Measurements from ENCODE around the gene GDF11. TPM values are rescaled to one million over a fixed set of nuclear protein-coding genes. Genes with fewer than 3 reads are reported as not detected.

Gene GDF11
- total and polyA plus RNA-seq, 2 of the 8 experiments (the other 6 are each of a cell fraction or from before 2014, with no cell fraction given) = 12.1 to 15.1 TPM

GRCh38 chr12:55695349-55695748 is 47.6 kb upstream of the GDF11 start:
- WGBS, 2 experiments (ENCODE audit: extremely low coverage in 1 of 2, insufficient coverage in 1 of 2, insufficient read length in 1 of 2, insufficient replicate concordance in 2 of 2, low coverage in 1 of 2, low lambda C conversion rate in 2 of 2, missing lambda C conversion rate in 1 of 2) = 76% methylated on average over 5 of the region's 7 CpGs; no CpG with 5 or more reads in 1 of the 2 experiments
- H3K14ac ChIP-seq (ENCODE audit: insufficient read length) = no peak overlapping the region
- H4K91ac ChIP-seq (replicated peaks; ENCODE audit: insufficient read length, low read length) = no peak overlapping the region
- no peak for FAIRE-seq
- no peak overlapping the region for H3K23ac ChIP-seq (ENCODE audit: insufficient read length)
- H2AK5ac ChIP-seq (ENCODE audit: low read depth, low read length) = no peak overlapping the region
- H3K4me1 ChIP-seq (replicated peaks in 1 of 4; ENCODE audit: control insufficient read depth in 3 of 4, insufficient read depth in 4 of 4, low read length in 3 of 4) = no peaks in the 10 kb centered on the region
- no peak overlapping the region for H3K27ac ChIP-seq (ENCODE audit: low read depth, low read length)
- no peak overlapping the region for H3K4ac ChIP-seq (replicated peaks; ENCODE audit: insufficient read length, low read depth, low read length)
- no peak overlapping the region for H3K4me2 ChIP-seq (ENCODE audit: insufficient read depth in 1 of 2, low read depth in 2 of 2, low read length in 2 of 2)
- POLR2A ChIA-PET (ENCODE audit: partially characterized antibody) = interaction anchor here (1.7 to 1.9 kb wide), 3 partner anchors 9 to 14 kb away, joined by 8 read pairs; partner anchors contain the start of gene ITGA7
- CTCF ChIA-PET (ENCODE audit: partially characterized antibody) = interaction anchor here (2.1 to 5.9 kb wide), 4 partner anchors 11 to 42 kb away, joined by 8 to 36 read pairs (median 18); partner anchors contain the start of genes ITGA7 and RDH5
- no peak overlapping the region for H4K5ac ChIP-seq (ENCODE audit: insufficient read length, low read depth, low read length)
- H2BK120ac ChIP-seq (replicated peaks; ENCODE audit: low read depth, low read length) = no peak overlapping the region
- TF ChIP-seq CHD2 (IDR thresholded peaks at IDR 0.05; ENCODE audit: low read length) = no peak
- no peak for TF ChIP-seq HDAC6 (IDR thresholded peaks at IDR 0.05; ENCODE audit: low read depth, low read length)
- TF ChIP-seq PHF8 (conservative IDR thresholded peaks at IDR 0.05; ENCODE audit: low read depth, low read length) = no peak
- no peaks in the 10 kb centered on the region for H3K9me3 ChIP-seq (ENCODE audit: insufficient read depth in 2 of 2, low read depth in 1 of 2, low read length in 1 of 2)
- no peak overlapping the region for H3K9ac ChIP-seq (replicated peaks in 1 of 4; ENCODE audit: extremely low read depth in 1 of 4, low read depth in 3 of 4, low read length in 3 of 4)
- no peak overlapping the region for H2BK5ac ChIP-seq (ENCODE audit: low read depth, low read length)
- no peaks in the 10 kb centered on the region for H3K27me3 ChIP-seq (replicated peaks in 1 of 4; ENCODE audit: control insufficient read depth in 3 of 4, extremely low read depth in 1 of 4, insufficient read depth in 3 of 4, low read length in 3 of 4)
- no peak for DNase-seq (ENCODE audit: low read depth in 1 of 2, low spot score in 2 of 2)
- peaks cover 7 to 49% (median 15%) of the 10 kb centered on the region in 4 experiments; a peak in 7 of 8 replicates for H3K36me3 ChIP-seq (ENCODE audit: control insufficient read depth in 2 of 4, insufficient read depth in 4 of 4, low read length in 3 of 4)
- H3K79me2 ChIP-seq (ENCODE audit: control insufficient read depth in 1 of 2, insufficient read depth in 2 of 2, low read length in 2 of 2) = no peaks in the 10 kb centered on the region
- no peak overlapping the region for H3K4me3 ChIP-seq (ENCODE audit: extremely low read depth in 1 of 4, insufficient read depth in 2 of 4, low read depth in 3 of 4, low read length in 4 of 4)
- no peak overlapping the region for H2BK15ac ChIP-seq (ENCODE audit: low read length)
- H3K56ac ChIP-seq (replicated peaks; ENCODE audit: insufficient read length, low read depth, low read length) = no peak overlapping the region
- H4K8ac ChIP-seq (ENCODE audit: extremely low read depth, insufficient read depth, low read length) = no peak overlapping the region
- H4K20me1 ChIP-seq (replicated peaks in 1 of 2; ENCODE audit: control insufficient read depth in 1 of 2, insufficient read depth in 2 of 2, low read length in 2 of 2) = peaks cover 0 to 2% of the 10 kb centered on the region in 2 experiments
- H2AFZ ChIP-seq (ENCODE audit: low read length) = no peak overlapping the region
- no peak overlapping the region for H2BK12ac ChIP-seq (ENCODE audit: low read depth, low read length)
- no peak overlapping the region for H3K18ac ChIP-seq (ENCODE audit: extremely low read depth, low read length)
- no peaks in the 10 kb centered on the region for H3K23me2 ChIP-seq (ENCODE audit: low read depth, low read length)
- no peaks in the 10 kb centered on the region; the same call in none of the 2 replicates for H3K79me1 ChIP-seq (ENCODE audit: low read depth, low read length)
- no peak overlapping the region for H2BK20ac ChIP-seq (ENCODE audit: low read length)

Data from H1 (cell line).